GM13977 (cell line): Measurements from ENCODE around the gene ENO3.
A peak's percentile ranks its signal among the peaks of the same experiment; 100 is the strongest.

Experiments
- DNase-seq: peaks from one replicate; pipeline ENCODE4 v3.0.0; 2012; ENCODE audit warnings: low spot score
- in situ Hi-C: fragments of 300-500 bp; cut with MboI; formaldehyde crosslinking; loops from one replicate; pipeline ENCODE4 v1.12.0; 2022; ENCODE audit warnings: low sequenced_read_pairs, low pct_unique_long_range_greater_than_20kb, mixed read lengths, inconsistent platforms; ENCODE audit not compliant: unreplicated experiment
- TF ChIP-seq, protein P1 (sequence below): IDR thresholded peaks from 2 replicates; pipeline ENCODE4 v1.5.1; 2012; ENCODE audit warnings: mild to moderate bottlenecking, control low read depth; ENCODE audit not compliant: insufficient read depth; ENCODE audit errors: extremely low read depth, missing control alignments

ENO3 gene

DNA sequence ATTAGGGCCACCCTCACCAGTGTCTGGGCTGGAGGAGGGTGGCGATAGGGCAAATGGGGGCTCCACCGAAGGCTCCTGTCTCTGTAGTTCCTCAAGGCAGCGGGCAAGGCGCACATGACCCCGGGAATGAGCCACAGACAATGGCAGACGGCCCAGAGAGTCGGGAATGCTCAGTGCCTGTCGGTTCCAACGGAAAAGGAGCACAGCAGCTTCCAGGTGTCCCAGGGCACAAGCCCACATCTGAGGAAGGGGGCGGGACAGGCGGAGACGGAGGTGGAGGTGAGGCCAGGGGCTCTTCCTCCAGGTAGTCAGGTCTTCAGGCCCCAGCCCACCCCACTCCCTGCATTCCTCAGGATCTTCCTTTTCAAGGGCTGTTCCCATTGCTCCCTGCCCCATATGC lies 21.8 kb downstream of the ENO3 start:
- DNase-seq, result no peak
- TF ChIP-seq, protein P1, sequence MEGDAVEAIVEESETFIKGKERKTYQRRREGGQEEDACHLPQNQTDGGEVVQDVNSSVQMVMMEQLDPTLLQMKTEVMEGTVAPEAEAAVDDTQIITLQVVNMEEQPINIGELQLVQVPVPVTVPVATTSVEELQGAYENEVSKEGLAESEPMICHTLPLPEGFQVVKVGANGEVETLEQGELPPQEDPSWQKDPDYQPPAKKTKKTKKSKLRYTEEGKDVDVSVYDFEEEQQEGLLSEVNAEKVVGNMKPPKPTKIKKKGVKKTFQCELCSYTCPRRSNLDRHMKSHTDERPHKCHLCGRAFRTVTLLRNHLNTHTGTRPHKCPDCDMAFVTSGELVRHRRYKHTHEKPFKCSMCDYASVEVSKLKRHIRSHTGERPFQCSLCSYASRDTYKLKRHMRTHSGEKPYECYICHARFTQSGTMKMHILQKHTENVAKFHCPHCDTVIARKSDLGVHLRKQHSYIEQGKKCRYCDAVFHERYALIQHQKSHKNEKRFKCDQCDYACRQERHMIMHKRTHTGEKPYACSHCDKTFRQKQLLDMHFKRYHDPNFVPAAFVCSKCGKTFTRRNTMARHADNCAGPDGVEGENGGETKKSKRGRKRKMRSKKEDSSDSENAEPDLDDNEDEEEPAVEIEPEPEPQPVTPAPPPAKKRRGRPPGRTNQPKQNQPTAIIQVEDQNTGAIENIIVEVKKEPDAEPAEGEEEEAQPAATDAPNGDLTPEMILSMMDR, result no peak
- in situ Hi-C loops, result no loop called here

DNA sequence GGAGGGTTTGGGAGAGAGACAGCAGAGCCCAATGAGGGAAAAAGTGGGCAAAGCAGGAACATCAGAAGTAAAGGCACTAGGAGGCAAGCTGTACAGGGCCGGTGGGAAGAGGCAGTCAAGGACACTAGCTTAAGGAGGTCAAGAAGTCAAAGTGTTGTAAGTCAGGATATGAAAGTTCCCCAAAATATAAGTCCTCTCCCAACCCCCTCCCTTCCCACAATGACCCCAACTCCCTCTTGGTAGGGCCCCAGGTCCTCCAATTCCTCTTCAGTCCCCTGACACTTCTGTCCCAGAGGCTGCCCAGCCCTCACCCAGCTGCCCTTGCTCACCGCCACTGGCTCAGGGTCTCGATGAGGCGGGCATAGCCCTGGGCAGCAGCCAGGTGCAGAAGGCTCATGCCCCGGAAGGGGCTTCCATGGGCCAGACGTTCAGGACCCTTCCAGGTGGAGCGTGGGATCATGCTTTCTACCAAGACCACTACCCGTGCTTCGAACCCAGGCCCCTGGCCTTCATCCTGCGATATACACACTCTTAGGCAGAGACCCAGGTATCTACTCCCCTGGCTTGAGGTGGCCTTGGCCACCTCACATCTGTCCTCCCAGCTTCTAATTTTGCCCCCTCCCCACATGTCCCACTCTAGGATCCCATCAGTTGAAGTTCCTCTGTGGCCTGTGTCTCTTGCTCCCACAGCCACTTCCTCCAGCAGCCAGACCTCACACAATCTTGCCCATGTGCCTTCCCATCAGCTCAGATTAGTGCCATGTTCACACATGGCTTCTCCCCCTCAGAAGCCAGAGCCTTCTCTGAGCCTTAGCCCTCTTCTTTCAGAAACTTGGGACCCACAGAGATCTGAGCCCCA lies 22.6 kb downstream of the ENO3 start:
- TF ChIP-seq, protein P1, result no peak
- in situ Hi-C loops, result no loop called here
- DNase-seq, result no peak

DNA sequence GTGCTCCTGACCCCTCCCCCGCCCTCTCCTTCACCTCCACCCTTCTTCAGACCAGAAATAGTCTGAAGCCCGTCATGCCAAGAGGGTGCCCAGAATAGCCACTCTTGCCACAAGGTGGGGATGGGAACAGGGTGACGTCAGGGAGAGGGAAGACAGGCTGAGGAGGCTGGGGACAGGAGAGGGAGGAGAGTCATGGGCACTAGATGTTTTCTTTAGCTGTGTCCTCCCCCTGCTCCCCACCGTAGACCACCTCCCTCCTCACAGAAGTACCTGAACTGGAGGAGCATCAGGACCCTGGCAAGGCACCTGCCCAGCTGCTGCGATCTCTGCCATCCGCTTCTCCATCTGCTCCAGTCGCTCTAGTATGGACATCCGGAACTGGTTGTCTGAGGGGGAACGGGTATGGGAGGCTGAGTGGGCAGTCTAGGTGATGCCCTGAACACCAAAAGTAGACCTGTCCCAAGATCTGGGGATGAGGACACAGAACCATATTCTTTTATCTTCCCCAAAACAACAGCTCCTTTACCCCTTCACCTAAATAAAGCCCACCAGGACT lies 23.3 kb downstream of the ENO3 start:
- in situ Hi-C loops, result no loop called here
- DNase-seq, result no peak
- TF ChIP-seq, protein P1, result no peak

DNA sequence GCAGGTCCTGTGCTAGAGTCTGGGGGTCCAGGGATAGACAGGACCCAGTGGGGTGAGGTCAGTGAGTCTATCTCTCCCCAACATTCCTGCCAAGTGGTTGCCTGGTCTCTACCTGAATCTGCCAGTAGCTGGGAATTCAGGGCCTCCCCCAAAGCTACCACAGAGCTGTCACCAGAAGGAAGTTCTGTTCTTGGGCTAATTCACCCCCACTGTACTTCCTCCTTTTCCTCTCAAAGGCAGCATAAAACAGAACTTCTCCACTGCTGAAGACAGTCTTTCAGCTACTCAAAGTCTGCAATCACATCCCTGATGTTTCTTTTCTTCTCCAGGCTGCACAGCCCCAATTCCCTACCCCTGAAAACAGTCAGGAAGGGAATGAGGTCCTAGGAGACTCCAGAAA lies 27.8 kb downstream of the ENO3 start:
- no peak for DNase-seq
- in situ Hi-C loops, result no loop called here
- TF ChIP-seq, protein P1, result no peak

DNA sequence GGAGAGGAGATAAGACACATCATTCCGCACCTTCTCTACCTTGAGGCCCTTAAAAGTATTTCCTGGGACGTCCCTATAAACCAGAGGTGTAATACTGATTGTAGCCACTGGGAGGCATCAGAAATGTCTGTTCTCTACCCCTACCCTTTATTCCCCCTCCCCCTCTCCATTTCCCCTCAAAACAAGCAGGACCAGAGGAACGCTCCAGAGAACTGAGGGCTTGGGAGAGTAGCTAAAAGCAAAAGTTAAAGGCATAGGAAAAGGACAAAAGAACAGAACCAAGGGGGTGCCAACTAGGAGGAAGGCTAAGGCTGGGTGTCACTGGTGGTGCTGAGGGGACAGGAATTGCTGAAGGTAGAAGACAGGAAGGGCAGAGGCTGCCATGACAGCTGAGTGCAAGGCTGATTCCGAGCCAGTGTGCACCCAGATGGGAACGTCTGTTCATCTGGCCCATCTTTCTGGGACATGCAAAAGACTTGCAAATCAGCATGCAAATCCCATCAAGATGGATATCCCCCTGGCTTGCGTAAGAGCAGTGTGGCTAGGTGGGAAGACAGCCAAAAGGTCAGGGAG lies 29.8 kb downstream of the ENO3 start:
- peak; percentile 66 for DNase-seq
- TF ChIP-seq, protein P1, result peak; percentile 61
- in situ Hi-C loops, result no loop called here

DNA sequence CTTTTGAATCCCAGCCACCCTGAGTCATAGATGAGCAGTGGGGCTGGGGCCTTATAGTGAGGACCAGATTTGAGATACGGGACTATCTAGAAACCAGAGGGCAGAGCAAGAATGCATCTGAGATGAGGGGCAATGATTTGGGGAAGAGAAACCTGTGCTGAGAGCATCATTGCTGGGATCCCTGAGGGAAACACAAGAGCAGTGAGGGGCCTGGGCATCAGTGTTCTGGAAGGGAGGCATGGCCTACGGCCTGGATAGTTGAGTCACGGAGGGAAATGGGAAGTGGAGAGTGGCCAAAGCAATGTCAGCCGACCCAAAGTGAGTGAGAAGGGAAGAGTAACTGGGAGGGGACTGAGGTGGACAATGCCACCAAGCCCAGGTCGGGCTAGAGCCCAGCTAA lies 31.4 kb downstream of the ENO3 start:
- in situ Hi-C loops, result no loop called here
- DNase-seq, result no peak
- TF ChIP-seq, protein P1, result no peak
